Duodenal mucosa (tissue), 2 donors: Measurements from ENCODE around the gene KLF4.

Experiments
- H3K27ac ChIP-seq: one replicate; pipeline ENCODE4 v1.7.0; 2013; ENCODE audit warnings: low read depth, low read length
- H3K27me3 ChIP-seq, 2 donors: one replicate each; pipeline ENCODE4 v1.7.0; 2013; ENCODE audit warnings: low read length in 2 of 2, control low read depth in 1 of 2; ENCODE audit not compliant: insufficient read depth in 2 of 2, control insufficient read depth in 1 of 2
- H3K36me3 ChIP-seq, 2 donors: one replicate each; pipeline ENCODE4 v1.7.0; 2013; ENCODE audit warnings: low read length in 2 of 2, control low read depth in 1 of 2; ENCODE audit not compliant: insufficient read depth in 2 of 2, control insufficient read depth in 1 of 2
- H3K4me1 ChIP-seq, 2 donors: one replicate each; pipeline ENCODE4 v1.7.0; 2013; ENCODE audit warnings: low read length in 2 of 2, control low read depth in 1 of 2; ENCODE audit not compliant: insufficient read depth in 2 of 2, control insufficient read depth in 1 of 2
- H3K4me3 ChIP-seq, 2 donors: one replicate each; pipeline ENCODE4 v1.7.0; 2013; ENCODE audit warnings: low read length in 2 of 2, low read depth in 1 of 2
- H3K9ac ChIP-seq, 2 donors: one replicate each; pipeline ENCODE4 v1.7.0; 2013; ENCODE audit warnings: low read length in 2 of 2, low read depth in 1 of 2
- H3K9me3 ChIP-seq, 2 donors: one replicate each; pipeline ENCODE4 v1.7.0; 2013; ENCODE audit warnings: low read length in 2 of 2, control low read depth in 1 of 2; ENCODE audit not compliant: control insufficient read depth in 1 of 2

The KLF4 gene

GRCh38 chr9:107488375-107489143, 1.0 kb downstream of the KLF4 start:
- H3K27ac ChIP-seq: peak overlapping the region; percentile 82
- H3K9ac ChIP-seq: peak overlapping the region; percentile 91 to 93
- H3K4me3 ChIP-seq: peak overlapping the region; percentile 81 to 90
- H3K36me3 ChIP-seq: peaks cover 7 to 18% of the 10 kb centered on the region in 2 donors
- peaks cover 0 to 3% of the 10 kb centered on the region in 2 donors for H3K27me3 ChIP-seq
- H3K9me3 ChIP-seq: no peaks in the 10 kb centered on the region
- H3K4me1 ChIP-seq: peaks cover 9 to 16% of the 10 kb centered on the region in 2 donors

GRCh38 chr9:107487521-107488374, 1.8 kb downstream of the KLF4 start:
- H3K27ac ChIP-seq: peak overlapping the region; percentile 82
- peak overlapping the region; percentile 91 to 93 for H3K9ac ChIP-seq
- peaks cover 0 to 3% of the 10 kb centered on the region in 2 donors for H3K27me3 ChIP-seq
- H3K36me3 ChIP-seq: peaks cover 7 to 18% of the 10 kb centered on the region in 2 donors
- H3K4me3 ChIP-seq: peak overlapping the region; percentile 81 to 90
- H3K4me1 ChIP-seq: peaks cover 9 to 16% of the 10 kb centered on the region in 2 donors
- H3K9me3 ChIP-seq: no peaks in the 10 kb centered on the region

GRCh38 chr9:107486674-107487520, 2.7 kb downstream of the KLF4 start:
- Histone ChIP-seq H3K9ac (peak overlapping the region; percentile 91 to 93), H3K9me3 (no peaks in the 10 kb centered on the region), H3K27ac (no peak overlapping the region), H3K36me3 (peaks cover 7 to 18% of the 10 kb centered on the region in 2 donors), H3K4me3 (peak overlapping the region; percentile 81 to 90), H3K27me3 (peaks cover 0 to 3% of the 10 kb centered on the region in 2 donors), H3K4me1 (peaks cover 9 to 16% of the 10 kb centered on the region in 2 donors)

GRCh38 chr9:107485458-107486043, 4.0 kb downstream of the KLF4 start:
- no peaks in the 10 kb centered on the region for H3K9me3 ChIP-seq
- peaks cover 0 to 3% of the 10 kb centered on the region in 2 donors for H3K27me3 ChIP-seq
- H3K27ac ChIP-seq: no peak overlapping the region
- H3K4me3 ChIP-seq: peak overlapping the region; percentile 81 to 90
- H3K36me3 ChIP-seq: peaks cover 7 to 18% of the 10 kb centered on the region in 2 donors
- H3K9ac ChIP-seq: peak overlapping the region in 1 of 2 donors; percentile 91
- H3K4me1 ChIP-seq: peaks cover 3 to 6% of the 10 kb centered on the region in 2 donors

GRCh38 chr9:107484117-107484723, 5.3 kb downstream of the KLF4 start:
- H3K9ac ChIP-seq: no peak overlapping the region
- H3K36me3 ChIP-seq: peaks cover 7 to 18% of the 10 kb centered on the region in 2 donors
- H3K4me3 ChIP-seq: no peak overlapping the region
- H3K27me3 ChIP-seq: peaks cover 0 to 3% of the 10 kb centered on the region in 2 donors
- H3K4me1 ChIP-seq: peaks cover 0 to 3% of the 10 kb centered on the region in 2 donors
- H3K27ac ChIP-seq: no peak overlapping the region
- H3K9me3 ChIP-seq: no peaks in the 10 kb centered on the region

- Histone ChIP-seq H3K4me3 (no peak overlapping the region), H3K27ac (no peak overlapping the region), H3K36me3 (peaks cover 7 to 18% of the 10 kb centered on the region in 2 donors), H3K9me3 (no peaks in the 10 kb centered on the region), H3K4me1 (peaks cover 0 to 3% of the 10 kb centered on the region in 2 donors), H3K9ac (no peak overlapping the region), H3K27me3 (peaks cover 0 to 3% of the 10 kb centered on the region in 2 donors)
Observed at GRCh38 chr9:107483666-107484065, 5.9 kb downstream of the KLF4 start.

- H3K27ac ChIP-seq: no peak overlapping the region
- no peaks in the 10 kb centered on the region for H3K4me1 ChIP-seq
Observed at GRCh38 chr9:107481035-107481434, 8.5 kb downstream of the KLF4 start.

GRCh38 chr9:107480386-107480789, 9.2 kb downstream of the KLF4 start:
- Histone ChIP-seq H3K27ac (no peak overlapping the region), H3K4me3 (no peak overlapping the region), H3K36me3 (peaks cover under 1 to 3% of the 10 kb centered on the region in 2 donors), H3K9ac (no peak overlapping the region), H3K4me1 (no peaks in the 10 kb centered on the region), H3K27me3 (no peaks in the 10 kb centered on the region), H3K9me3 (no peaks in the 10 kb centered on the region)

More at GRCh38 chr9:107481035-107481434, 8.5 kb downstream of the KLF4 start:
- H3K9me3 ChIP-seq: no peaks in the 10 kb centered on the region
- no peak overlapping the region for H3K4me3 ChIP-seq
- no peak overlapping the region for H3K9ac ChIP-seq
- peaks cover 6 to 8% of the 10 kb centered on the region in 2 donors for H3K36me3 ChIP-seq
- H3K27me3 ChIP-seq: no peaks in the 10 kb centered on the region

GRCh38 chr9:107478805-107479204, 10.8 kb downstream of the KLF4 start:
- Histone ChIP-seq H3K27me3 (no peaks in the 10 kb centered on the region), H3K9me3 (no peaks in the 10 kb centered on the region), H3K4me1 (no peaks in the 10 kb centered on the region), H3K27ac (no peak overlapping the region), H3K36me3 (no peaks in the 10 kb centered on the region), H3K9ac (no peak overlapping the region), H3K4me3 (no peak overlapping the region)
